Muscle of back (tissue), 11 donors: Measurements from ENCODE around the gene UNC13C. TPM values are rescaled to one million over a fixed set of nuclear protein-coding genes. Genes with fewer than 3 reads are reported as not detected.

ENCODE experiments used
- DNase-seq, 3 donors: peaks; one replicate each; pipeline versions ENCODE4 v3.0.0 to v3.0.0-alpha.2; 2013
- polyA plus RNA-seq, 10 donors: library from polyadenylated mRNA; unstranded; fragments of 120-200 nt; gene quantifications; one replicate each; pipeline ENCODE4 v1.2.1, GENCODE V29; 2013; ENCODE audit not compliant: insufficient read length in 10 of 10

Gene UNC13C
- polyA plus RNA-seq, 10 donors, result 1.4 to 7.2 (median 3.6) TPM

DNA sequence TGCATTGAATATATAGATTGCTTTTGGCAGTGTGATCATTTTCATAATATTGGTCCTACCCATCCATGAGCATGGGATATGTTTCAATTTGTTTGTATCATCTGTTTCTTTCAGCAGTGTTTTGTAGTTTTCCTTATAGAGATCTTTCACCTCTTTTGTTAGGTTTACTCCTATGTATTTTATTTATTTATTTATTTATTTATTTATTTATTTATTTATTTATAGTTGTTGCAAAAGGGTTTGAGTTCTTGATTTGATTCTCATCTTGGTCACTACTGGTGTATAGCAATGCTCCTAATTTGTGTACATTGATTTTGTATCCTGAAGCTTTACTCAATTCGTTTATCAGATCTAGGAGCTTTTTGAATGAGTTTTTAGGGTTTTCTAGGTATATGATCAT lies 478.2 kb downstream of the UNC13C start:
- no peak for DNase-seq

DNA sequence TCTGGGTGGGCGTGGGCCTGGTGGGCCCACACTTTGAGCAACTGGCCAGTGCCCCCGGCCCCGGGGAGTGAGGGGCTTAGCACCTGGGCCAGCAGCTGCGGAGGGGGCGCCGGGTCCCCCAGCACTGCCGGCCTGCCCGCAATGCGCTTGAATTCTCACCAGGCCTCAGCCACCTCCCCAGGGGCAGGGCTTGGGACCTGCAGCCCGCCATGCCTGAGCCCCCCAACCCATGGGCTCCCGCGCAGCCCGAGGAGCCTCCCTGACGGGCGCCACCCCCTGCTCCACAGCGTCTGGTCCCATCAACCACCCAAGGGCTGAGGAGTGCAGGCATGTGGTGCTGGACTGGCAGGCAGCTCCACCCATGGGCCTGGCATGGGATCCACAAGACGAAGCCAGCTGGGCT lies 484.3 kb downstream of the UNC13C start:
- no peak for DNase-seq

DNA sequence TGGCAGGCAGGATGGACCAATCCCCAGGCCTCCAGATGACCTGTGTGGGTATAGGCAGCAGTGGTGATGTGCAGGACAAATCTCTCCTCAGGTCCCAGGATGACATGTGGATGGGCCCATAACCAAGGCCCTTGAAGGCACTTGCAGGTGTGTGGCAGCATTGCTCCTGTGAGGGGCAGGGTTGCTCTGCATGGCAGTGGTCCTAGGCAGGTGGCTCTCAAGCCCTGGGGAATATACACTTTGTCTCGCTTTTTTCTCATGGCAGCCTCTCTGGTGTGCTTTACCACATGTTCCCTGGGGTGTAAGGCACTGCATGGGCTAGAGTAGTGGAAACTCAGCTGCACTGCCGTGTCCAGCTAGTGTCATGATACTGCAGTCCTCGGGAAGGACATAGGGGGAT lies 503.6 kb downstream of the UNC13C start:
- DNase-seq, result no peak

DNA sequence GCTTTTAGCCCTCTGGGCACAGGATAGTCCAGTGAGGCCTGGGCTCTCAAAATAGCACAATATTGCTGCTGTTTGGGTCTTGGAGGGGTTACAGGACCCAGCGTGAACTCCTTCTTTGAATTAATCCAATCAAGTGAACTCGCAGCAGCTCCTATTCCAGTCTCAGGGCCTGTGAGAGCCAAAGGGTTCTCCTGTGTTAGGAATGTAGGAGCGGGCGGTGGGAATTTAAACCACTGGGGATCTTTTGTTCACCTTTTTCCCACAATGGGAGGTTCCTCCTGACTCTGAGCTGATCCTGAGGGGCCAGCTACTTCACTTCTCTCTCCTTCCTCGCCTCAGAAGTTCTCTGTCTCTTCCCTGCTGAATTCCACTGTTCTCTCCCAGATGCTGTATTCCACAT lies 504.0 kb downstream of the UNC13C start:
- DNase-seq, result no peak

DNA sequence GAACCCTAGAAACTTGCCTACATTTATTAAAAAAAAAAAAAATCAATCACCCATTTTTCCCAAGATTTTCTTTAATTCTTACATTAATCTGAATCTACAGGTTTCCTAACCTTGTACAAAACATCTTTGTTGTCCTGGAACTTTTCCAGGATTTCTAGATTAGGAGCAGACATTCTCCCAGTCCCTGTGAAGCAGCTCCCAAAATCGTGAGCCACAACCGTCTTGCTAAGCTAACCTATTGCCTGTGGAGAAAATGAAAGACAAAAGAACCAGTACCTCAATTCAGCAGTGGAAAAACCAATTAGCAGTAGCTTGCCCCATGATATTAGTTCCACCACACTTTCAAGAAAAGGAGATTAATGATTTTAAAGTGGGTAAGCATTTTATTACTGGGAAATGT lies 522.1 kb downstream of the UNC13C start:
- DNase-seq, result no peak

DNA sequence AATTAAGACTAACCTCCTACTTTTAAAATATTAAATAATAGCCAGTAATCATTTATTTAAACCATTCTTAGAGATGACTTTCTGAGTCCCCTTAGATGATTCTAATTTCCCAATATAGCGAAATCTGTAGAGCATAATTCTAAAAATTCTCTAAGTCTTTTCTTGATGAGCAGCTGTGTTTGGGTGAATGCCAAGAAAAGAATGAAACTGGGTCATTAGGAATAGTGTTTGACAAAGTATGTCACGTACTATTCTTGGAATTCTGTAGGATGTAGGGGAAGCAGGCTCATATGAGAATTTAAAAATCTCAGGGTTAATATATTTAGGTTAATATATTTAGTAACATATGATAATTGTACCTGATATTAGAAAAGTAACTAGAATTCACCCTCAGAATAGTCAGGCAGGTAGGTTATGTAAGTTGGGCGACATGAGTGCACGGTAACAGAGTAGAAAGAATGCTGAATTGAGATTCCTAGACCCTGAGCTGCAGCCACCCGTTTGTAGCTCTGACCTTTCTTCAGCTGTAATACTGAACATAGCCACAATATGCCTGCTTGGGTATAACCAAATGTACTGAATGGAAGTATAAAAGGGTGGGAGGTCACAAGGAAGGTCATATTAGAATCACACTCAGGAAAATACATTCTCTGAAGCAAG lies 524.3 kb downstream of the UNC13C start:
- no peak for DNase-seq

DNA sequence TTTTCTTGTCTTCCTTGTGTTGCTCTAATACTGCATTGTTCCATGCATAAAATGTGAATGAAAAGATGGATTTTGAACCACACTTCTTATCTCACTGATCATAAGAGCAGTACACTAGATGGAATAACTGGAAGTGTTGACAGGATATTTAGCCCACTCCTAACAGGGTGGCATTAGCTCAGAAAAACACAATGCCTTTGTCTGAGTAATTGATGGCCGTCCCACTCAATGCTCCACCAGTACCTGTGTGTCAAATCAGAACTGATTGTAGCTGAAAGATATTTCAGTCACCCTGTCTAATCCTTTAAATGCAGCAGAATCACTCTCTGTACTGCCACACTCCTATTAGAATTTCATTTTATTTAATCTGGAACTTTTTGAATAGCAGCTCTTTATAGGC lies 526.5 kb downstream of the UNC13C start:
- DNase-seq, result no peak

DNA sequence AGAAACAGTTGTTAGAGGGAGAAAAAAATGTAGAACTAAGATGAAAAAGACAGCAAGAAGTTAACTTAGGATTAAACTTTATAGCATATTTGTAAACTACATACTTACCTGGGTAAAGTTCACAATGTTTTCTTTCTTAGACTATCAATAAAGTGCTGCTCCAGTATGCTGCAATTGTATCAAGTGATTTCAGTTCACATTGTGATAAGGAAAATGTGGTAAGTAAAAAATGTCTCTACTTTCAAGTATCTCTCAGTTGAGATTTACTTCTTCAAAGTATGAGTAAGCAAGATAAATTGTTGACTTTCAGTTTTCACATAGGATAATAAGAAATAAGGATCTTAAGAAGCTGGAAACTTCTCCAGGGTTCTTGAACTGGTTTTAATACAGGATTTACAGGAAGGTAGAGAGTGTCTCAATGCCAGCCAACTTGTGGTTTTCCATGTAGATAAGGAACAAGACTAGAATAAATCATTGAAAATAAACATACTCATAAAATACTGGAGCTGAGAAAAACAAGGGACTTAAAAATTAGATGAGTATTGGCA lies 528.8 kb downstream of the UNC13C start:
- DNase-seq, result no peak

DNA sequence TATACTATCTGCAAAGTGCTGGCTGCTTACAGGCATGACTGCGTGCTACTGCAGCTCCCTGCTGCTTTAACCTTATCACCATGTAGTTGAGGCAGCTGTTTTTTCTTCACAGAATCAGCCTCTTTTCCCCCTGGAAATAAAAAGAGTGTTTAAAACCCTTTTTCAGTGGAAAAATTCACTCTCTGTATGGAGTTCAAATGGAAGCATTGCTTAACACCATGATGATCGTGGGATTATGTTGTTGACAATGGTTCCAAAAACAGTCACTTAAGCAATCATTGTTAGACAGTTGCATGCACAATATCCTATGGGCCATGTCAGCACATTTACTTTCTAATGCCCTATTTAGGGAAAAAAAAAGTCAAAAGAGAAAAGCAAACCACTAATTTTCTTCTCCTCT lies 536.4 kb downstream of the UNC13C start:
- DNase-seq, result no peak

DNA sequence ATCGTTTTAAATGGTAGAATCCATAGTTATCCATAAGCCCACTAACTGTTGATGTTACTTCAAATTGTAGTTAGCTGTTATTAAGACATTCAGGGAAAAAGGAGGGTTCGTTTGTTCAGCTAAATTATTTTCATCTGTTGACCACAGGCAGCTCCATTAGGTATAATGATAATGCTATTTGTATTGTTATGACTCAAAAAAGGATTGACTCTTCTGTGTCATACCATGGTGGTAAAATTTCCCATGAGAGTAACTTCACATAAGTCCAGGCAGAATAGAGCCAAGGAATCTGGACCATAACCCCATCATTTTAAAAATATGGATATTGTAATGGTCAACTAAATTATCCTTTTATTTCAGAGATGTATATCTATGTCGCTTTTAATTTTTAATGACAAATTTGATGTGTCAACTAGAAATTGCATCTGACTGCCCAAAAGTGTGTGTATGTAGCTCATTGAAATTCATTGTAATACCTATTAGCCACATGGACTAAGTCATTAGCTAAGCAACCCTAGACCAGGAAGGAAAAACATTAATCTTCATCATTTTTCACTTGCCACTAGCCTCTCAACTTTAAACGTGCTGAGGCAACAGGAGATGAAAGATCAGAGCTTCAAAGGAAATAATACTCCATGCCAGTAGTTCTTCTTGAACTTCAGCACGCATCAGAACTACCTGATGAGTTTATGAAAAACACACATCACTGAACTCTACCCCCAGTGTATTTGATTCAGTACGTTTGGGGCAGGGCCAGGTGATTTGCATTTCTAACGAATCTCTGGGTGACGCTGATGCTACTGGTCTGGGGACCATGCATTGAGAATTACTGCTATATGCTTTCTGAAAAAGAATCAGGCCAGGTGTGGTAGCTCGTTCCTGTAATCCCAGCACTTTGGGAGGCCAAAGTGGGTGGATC lies 537.7 kb downstream of the UNC13C start:
- DNase-seq, result no peak

DNA sequence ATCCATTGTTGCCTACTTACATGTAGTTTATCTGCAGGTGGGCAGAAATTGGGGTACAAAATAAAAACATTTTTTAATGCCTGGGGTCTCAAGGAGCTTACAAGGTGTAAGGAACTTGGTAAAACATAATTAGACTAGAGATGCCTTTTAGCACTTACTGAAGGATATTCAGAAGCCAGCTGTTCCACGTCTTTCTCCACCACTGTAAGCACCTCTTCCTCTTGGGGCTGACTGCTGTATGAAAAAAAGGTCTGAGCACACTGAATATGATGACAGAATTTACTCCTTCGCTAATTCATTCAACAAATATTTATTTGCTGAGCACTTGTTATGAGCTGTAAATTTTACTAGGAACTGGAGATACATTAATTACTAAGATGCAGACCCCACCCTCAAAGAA lies 539.1 kb downstream of the UNC13C start:
- DNase-seq, result no peak

DNA sequence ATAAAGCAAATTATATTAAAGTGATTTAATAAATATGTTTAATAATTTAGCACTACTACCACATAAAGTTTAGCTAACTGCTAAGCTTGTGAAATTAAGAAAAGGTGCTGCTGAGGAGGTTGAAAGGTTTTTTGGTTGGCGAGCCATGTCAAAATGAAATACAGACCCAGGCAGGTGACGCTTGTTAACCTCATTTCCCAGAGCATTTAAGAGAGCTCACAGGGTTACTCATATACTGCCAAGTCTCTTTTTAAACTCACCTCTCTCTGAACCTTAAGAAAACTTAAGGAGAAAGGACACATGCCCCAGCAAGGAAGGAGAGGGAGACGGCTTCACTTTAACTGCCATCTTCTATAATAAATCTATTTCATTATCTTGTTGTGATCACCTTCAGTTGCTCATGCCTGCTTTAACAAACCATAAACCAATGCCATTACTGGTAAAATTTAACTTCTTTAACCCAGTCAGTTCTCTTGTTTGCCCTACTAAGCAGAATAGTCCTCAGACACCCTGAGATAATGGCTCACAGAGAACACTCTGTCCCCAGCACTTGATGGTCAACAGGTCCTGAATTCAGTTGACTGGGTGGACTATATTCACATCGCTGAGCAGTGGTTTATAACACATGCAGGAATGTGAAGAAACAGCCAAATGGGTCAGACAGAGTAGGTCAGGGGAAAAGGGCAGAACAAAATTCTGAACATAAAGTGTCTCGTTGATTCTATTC lies 540.1 kb downstream of the UNC13C start:
- DNase-seq, result no peak

DNA sequence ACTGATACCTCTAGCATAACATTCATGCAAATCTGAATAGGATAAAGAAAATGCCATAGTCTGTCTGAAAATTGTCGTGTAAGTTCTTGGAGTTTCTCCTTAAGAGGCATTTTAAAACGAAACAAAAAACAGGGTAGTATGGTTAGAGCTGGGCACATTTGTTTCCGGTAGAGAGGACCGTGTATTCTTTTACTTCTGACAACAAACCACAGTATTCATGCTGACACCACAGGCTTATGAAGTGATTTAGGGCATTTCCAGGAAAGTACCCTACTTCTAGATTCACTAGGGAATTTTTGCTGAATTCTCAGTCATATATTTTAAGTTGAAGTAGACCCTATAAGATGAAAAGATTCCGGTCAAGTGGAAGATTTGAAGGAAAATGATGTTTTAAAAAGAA lies 541.3 kb downstream of the UNC13C start:
- DNase-seq, result peak in 1 of 3 donors; percentile 10

DNA sequence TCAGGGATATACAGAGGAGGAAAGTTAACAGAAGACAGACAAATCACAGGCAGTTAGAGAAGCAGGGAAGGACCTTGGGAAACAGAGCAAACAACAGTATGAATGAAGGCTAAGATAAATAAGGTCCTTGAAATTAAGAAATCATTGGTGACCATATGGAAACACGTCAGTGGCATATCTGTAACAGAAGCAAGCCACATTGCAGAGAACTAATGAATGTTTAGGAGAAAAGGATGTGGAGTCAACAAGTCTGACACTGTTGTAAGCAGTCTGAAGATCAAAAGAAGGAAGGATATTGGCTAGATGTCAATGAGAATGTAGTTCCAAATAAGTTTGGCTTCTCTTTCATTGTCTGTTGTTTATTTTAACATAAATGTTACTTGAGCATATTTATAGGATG lies 542.4 kb downstream of the UNC13C start:
- DNase-seq, result no peak

DNA sequence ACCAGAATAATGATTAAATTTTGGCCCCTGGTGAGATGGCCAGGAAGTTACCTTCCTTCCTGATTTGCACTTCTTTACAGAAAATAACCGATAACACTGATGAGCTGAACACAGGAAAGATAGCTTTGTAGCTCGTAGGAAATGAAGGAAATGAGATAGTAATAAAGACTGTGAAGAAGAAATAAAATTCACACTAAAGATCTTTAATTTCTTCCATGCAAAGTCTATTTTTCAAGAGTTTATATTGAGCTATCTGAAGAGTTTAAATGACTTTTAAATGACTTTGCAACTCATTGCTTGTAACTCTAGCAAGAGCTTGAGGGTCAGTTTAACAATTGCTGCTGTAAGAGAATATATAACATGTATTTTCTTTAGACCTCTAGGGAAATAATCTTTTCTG lies 543.0 kb downstream of the UNC13C start:
- no peak for DNase-seq

DNA sequence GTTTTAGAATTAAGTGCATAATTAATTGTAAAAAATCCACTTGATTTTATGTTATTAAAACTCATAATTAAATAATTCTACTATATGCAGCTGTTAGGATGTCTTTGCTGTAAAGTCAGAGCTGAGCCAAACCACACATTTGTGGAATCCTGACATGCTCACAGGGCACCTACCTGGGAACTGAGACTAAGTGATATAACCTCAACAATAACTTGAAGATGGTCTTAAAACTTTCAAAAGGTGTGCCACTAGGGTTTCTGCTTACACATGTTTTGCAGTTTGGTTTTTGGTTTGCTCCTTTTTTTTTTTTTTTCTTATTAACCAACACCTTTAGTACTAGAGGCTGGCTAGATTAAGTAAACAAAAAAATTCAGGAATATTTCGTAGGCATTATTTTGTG lies 549.8 kb downstream of the UNC13C start:
- DNase-seq, result no peak

DNA sequence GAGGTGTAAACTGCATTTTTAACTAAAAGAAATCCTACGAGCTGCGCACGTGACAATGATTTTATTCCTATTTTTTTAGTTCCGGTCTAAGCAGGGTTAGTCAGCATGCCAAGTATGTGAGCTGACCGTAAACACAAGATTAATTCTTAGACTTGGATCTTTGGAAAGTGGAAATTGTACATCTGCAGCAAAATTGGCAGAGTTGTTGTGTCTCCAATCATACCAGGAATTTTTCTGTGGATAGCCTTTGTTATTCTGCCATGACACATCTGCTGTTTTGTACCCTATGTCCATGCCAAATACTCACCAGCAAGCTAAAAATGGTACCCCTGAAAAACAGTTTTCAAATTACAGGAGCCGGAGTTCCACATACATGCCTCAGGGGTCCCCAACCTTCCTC lies 562.5 kb downstream of the UNC13C start:
- DNase-seq, result peak; percentile 40 to 77 (median 42)

DNA sequence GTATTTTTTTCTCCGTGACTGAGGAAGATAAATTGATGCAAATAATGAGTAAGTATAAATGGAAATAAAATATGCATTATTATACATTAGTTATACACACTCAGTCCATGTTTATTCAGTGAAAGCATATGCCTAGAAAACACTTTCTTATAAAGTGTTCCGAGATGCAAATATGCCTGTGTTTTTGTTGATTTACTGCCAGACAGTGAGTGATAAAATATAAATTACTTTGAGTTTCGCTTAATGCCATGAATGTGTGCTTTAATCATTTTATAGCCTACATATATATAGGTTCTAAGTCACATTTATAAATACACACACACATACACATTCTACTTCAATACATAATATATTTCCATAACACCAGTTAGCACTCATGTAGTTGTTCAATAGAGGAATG lies 569.2 kb downstream of the UNC13C start:
- no peak for DNase-seq

DNA sequence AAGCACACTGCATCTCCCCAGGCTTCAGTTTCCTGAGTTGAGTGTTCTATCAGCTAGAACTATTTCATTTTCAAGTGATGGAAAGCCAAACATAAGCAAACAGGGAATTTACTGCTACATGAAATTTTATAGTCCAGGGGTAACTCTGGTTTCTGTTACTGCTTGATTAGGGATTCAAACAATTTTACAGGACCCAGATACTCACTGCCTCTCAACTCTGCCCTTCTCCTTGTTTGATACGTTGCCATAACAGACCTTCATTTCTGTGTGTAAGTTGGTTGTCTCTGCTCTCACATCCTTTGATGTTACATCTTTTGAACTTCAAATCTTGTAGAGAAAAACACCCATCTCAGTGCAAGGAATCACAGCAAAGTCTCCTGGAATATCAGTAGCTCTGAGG lies 572.7 kb downstream of the UNC13C start:
- DNase-seq, result no peak

DNA sequence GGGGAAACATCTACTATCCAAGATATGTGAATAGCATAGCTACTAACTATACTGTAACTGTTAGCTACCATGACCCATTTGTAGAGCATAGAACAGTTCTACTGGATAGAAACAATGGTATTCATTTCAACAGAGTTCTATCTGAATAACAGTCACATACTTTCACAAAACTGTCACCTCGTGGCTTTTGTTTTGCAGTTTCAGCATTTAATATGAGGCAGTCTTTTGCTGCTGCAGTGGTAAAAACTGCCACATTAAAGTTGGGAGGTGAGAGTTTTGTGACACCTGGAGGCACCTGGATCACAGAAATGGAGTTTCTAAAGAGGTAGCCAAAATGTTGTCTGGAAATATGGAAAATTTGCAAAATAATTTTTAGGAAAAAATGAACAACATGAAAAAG lies 578.0 kb downstream of the UNC13C start:
- DNase-seq, result no peak

DNA sequence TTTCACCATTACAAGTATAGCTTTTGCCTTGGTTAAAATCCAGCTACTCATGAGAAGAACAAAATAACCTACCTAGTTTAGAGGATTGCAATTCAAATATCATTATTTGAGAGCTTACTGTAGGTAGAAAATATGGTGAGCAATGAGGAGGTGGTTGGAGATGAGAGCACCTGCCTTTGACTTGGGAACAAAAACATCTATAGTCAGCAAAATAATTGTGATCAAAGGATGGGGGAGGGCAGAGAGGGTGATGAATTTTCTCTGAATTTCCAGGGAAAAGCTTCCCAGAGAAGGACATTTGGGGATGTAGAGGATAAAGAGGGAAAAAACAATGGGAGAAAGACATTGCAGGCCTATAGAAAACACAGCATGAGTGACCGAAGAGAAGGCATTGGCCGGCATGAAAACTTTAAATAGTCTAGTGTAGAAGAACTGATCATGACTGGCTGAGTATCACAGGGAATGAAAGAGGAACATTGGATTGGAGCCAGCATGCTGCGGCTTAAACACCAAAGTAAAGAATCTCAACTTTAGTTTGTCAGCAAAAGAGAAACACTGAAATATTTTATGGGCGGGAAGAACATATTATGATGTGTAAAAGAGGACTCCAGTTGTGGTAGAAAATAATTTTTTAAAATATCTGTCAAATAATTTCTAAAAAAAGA lies 581.3 kb downstream of the UNC13C start:
- DNase-seq, result peak in 2 of 3 donors; percentile 43 to 48

DNA sequence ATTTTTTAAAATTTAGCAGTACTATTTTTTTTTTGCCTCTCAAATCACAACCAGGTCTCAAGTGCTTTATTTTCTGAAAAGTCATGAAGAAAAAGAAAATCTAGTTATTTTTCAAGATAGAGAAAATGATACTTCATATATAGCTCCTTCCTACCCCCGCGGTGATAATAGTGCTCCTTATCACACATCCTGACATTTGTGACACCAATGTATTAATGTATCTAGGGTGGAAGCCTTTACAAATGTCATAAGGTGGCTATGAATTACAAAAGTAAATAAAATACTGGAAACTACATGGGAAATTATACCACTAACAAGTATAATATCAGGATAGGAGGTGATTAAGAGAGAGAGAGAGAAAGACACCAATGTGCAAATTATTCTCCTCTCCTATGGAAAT lies 582.2 kb downstream of the UNC13C start:
- DNase-seq, result no peak
